HL-60 (cell line): ENCODE measurements around the gene MRPS14.

Experiments used
- CTCF ChIP-seq: IDR thresholded peaks from one replicate; pipeline ENCODE4 v1.5.1; 2011; ENCODE audit warnings: low read length, control low read depth, inconsistent platforms; ENCODE audit not compliant: insufficient read depth
- POLR2AphosphoS5 ChIP-seq: IDR thresholded peaks from 2 replicates; pipeline ENCODE4 v1.6.1; 2012; ENCODE audit warnings: low read depth
- TF ChIP-seq, protein P1 (sequence below): IDR thresholded peaks from 2 replicates; pipeline ENCODE4 v1.6.1; 2012; ENCODE audit warnings: low read depth; ENCODE audit not compliant: insufficient replicate concordance

GRCh38 chr1:175023043-175023921 is at the start of gene MRPS14:
- TF ChIP-seq, protein P1, sequence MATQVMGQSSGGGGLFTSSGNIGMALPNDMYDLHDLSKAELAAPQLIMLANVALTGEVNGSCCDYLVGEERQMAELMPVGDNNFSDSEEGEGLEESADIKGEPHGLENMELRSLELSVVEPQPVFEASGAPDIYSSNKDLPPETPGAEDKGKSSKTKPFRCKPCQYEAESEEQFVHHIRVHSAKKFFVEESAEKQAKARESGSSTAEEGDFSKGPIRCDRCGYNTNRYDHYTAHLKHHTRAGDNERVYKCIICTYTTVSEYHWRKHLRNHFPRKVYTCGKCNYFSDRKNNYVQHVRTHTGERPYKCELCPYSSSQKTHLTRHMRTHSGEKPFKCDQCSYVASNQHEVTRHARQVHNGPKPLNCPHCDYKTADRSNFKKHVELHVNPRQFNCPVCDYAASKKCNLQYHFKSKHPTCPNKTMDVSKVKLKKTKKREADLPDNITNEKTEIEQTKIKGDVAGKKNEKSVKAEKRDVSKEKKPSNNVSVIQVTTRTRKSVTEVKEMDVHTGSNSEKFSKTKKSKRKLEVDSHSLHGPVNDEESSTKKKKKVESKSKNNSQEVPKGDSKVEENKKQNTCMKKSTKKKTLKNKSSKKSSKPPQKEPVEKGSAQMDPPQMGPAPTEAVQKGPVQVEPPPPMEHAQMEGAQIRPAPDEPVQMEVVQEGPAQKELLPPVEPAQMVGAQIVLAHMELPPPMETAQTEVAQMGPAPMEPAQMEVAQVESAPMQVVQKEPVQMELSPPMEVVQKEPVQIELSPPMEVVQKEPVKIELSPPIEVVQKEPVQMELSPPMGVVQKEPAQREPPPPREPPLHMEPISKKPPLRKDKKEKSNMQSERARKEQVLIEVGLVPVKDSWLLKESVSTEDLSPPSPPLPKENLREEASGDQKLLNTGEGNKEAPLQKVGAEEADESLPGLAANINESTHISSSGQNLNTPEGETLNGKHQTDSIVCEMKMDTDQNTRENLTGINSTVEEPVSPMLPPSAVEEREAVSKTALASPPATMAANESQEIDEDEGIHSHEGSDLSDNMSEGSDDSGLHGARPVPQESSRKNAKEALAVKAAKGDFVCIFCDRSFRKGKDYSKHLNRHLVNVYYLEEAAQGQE, result peak; percentile 66
- TF ChIP-seq CTCF (no peak), POLR2AphosphoS5 (peak; percentile 96)
